Left lung (tissue), 10 donors: ENCODE results near the gene SLC38A10. TPM values are rescaled to one million over a fixed set of nuclear protein-coding genes. Genes with fewer than 3 reads are reported as not detected.

Source experiments
- ATAC-seq: fragments of 200-7000 bp; cut with Tn5 transposase; one replicate; pipeline ENCODE4 v1.9.1; 2020; ENCODE audit warnings: moderate library complexity
- DNase-seq, 4 donors: peaks; one replicate each; pipeline ENCODE4 v3.0.0-alpha.2; 2013 to 2020
- H3K27ac ChIP-seq, 2 donors: fragments of 200-600 bp; sonication (generic) in 1 of 2; one replicate each; pipeline versions ENCODE4 v1.5.0 to v1.8.0; 2020 to 2021
- H3K27me3 ChIP-seq, 2 donors: fragments of 200-600 bp; sonication (generic) in 1 of 2; one replicate each; pipeline versions ENCODE4 v1.5.0 to v1.8.0; 2020 to 2021
- H3K36me3 ChIP-seq, 2 donors: fragments of 200-600 bp; sonication (generic) in 1 of 2; one replicate each; pipeline versions ENCODE4 v1.5.0 to v1.8.0; 2020 to 2021
- H3K4me1 ChIP-seq, 2 donors: fragments of 200-600 bp; one replicate each; pipeline ENCODE4 v1.8.0; 2021
- H3K4me3 ChIP-seq, 2 donors: fragments of 200-600 bp; sonication (generic) in 1 of 2; one replicate each; pipeline versions ENCODE4 v1.5.0 to v1.8.0; 2020 to 2021; ENCODE audit warnings: mild to moderate bottlenecking in 1 of 2
- H3K9me3 ChIP-seq, 2 donors: fragments of 200-600 bp; sonication (generic) in 1 of 2; one replicate each; pipeline versions ENCODE4 v1.5.0 to v1.8.0; 2020 to 2021
- CTCF ChIP-seq, 2 donors: fragments of 200-600 bp; sonication (generic) in 1 of 2; IDR thresholded peaks; one replicate each; pipeline versions ENCODE4 v1.5.0 to v1.8.0; 2021; ENCODE audit warnings: antibody characterized with exemption in 2 of 2
- intact Hi-C, 2 donors: fragments of 100-400 bp; cut with DNase I; formaldehyde crosslinking; loops; one replicate each; pipeline versions ENCODE4 v1.11.2 to v1.14.2; 2022
- polyA plus RNA-seq, 6 donors: library from polyadenylated mRNA; unstranded; fragments of 120-200 nt; gene quantifications; one replicate each; pipeline ENCODE4 v1.2.1, GENCODE V29; 2013; ENCODE audit not compliant: insufficient read length in 6 of 6
- total RNA-seq, 2 donors: library from RNA; stranded (reverse); fragmentation: NEBNext Ultra II Directional; extraction: Animal tissue kit (Norgen Biotek cat#: 25700); gene quantifications; one replicate each; pipeline ENCODE4 v1.2.1, GENCODE V29; 2021
- donor health status: DM: no; HTN: yes; CAD: no.
- donor health status: DM: no; HTN: no; CAD: no.

SLC38A10 gene
- total and polyA plus RNA-seq, 8 donors = 48.4 to 109 (median 63.0) TPM

- ATAC-seq = no peak
- no peak overlapping the region for H3K4me3 ChIP-seq
- TF ChIP-seq CTCF (IDR thresholded peaks at IDR 0.05) = no peak
- H3K9me3 ChIP-seq = no peaks in the 10 kb centered on the region
- intact Hi-C loops = no loop called here
- no peaks in the 10 kb centered on the region for H3K27me3 ChIP-seq
- peak in 1 of 4 donors; percentile 75 for DNase-seq
- H3K27ac ChIP-seq = no peak overlapping the region
- H3K36me3 ChIP-seq = peaks cover 0 to 44% of the 10 kb centered on the region in 2 donors
- H3K4me1 ChIP-seq = peaks cover 6 to 27% of the 10 kb centered on the region in 2 donors
These were observed 52.4 kb downstream of the SLC38A10 start for GRCh38 chr17:81242421-81243332.

- Histone ChIP-seq H3K9me3 (no peaks in the 10 kb centered on the region), H3K36me3 (peaks cover 0 to 40% of the 10 kb centered on the region in 2 donors), H3K27me3 (no peaks in the 10 kb centered on the region), H3K4me3 (no peak overlapping the region), H3K4me1 (peaks cover 8 to 36% of the 10 kb centered on the region in 2 donors), H3K27ac (no peak overlapping the region)
- intact Hi-C loops = no loop called here
- DNase-seq (peak in 2 of 4 donors; percentile 36 to 58), ATAC-seq (peak; percentile 7)
- peak; percentile 49 to 74 for TF ChIP-seq CTCF (IDR thresholded peaks at IDR 0.05)
These were observed 53.3 kb downstream of the SLC38A10 start for GRCh38 chr17:81241648-81242420.

- no peaks in the 10 kb centered on the region for H3K27me3 ChIP-seq
- H3K27ac ChIP-seq = no peak overlapping the region
- ATAC-seq (no peak), DNase-seq (no peak)
- peaks cover 0 to 40% of the 10 kb centered on the region in 2 donors for H3K36me3 ChIP-seq
- intact Hi-C loops = no loop called here
- no peak for TF ChIP-seq CTCF (IDR thresholded peaks at IDR 0.05)
- H3K4me3 ChIP-seq = no peak overlapping the region
- H3K9me3 ChIP-seq = no peaks in the 10 kb centered on the region
- H3K4me1 ChIP-seq = peaks cover 8 to 42% of the 10 kb centered on the region in 2 donors
These were observed 53.9 kb downstream of the SLC38A10 start for GRCh38 chr17:81241203-81241602.

- H3K4me3 ChIP-seq = no peak overlapping the region
- intact Hi-C loops = no loop called here
- H3K9me3 ChIP-seq = no peaks in the 10 kb centered on the region
- peaks cover 8 to 46% of the 10 kb centered on the region in 2 donors for H3K4me1 ChIP-seq
- DNase-seq (no peak), ATAC-seq (no peak)
- TF ChIP-seq CTCF (IDR thresholded peaks at IDR 0.05) = no peak
- H3K36me3 ChIP-seq = peaks cover 0 to 40% of the 10 kb centered on the region in 2 donors
- no peaks in the 10 kb centered on the region for H3K27me3 ChIP-seq
- no peak overlapping the region for H3K27ac ChIP-seq
These were observed 54.3 kb downstream of the SLC38A10 start for GRCh38 chr17:81240761-81241160.
